Astrocyte (in vitro differentiated cells and primary cell): ENCODE data around the gene PRM3.
"Not testable (repeated sequence)": the region's sequence is repeated elsewhere in the genome, so short reads cannot be mapped to it uniquely, and the experiment has no call there.

Experiments used
- CTCF ChIP-seq: IDR thresholded peaks from 2 replicates; pipeline ENCODE4 v1.5.1; 2011; ENCODE audit warnings: low read depth, mild to moderate bottlenecking, inconsistent platforms, low read length, moderate library complexity; ENCODE audit not compliant: insufficient read depth
- EZH2 ChIP-seq: IDR thresholded peaks from 2 replicates; pipeline ENCODE4 v1.6.1; 2012; ENCODE audit warnings: mild to moderate bottlenecking, low read length, inconsistent platforms; ENCODE audit not compliant: insufficient read depth

- TF ChIP-seq CTCF, EZH2: not testable (repeated sequence)
Measured at GRCh38 chr16:11298950-11299547, 25.6 kb upstream of the PRM3 start.
